Measurements from ENCODE around the gene NDUFA11. TPM values are rescaled to one million over a fixed set of nuclear protein-coding genes. Genes with fewer than 3 reads are reported as not detected.

The NDUFA11 gene
- total RNA-seq, 1 donor from 2014 or later = 590 TPM

- TF ChIP-seq CTCF (IDR thresholded peaks at IDR 0.05; ENCODE audit: borderline replicate concordance) = no peak
- peak; percentile 65 for DNase-seq
- H3K36me3 ChIP-seq = no peaks in the 10 kb centered on the region
- no peaks in the 10 kb centered on the region for H3K27me3 ChIP-seq (ENCODE audit: low read depth)
- no peaks in the 10 kb centered on the region for H3K9me3 ChIP-seq (replicated peaks)
- peak overlapping the region; percentile 84 for H3K27ac ChIP-seq (replicated peaks)
- H3K4me1 ChIP-seq = peaks cover 86% of the 10 kb centered on the region
- intact Hi-C loops (cut with micrococcal nuclease) = no loop called here
- H3K4me3 ChIP-seq = peak overlapping the region; percentile 39
Observed at GRCh38 chr19:5949792-5950305, 46.3 kb upstream of the NDUFA11 start.

- peak overlapping the region; percentile 84 for H3K27ac ChIP-seq (replicated peaks)
- no peak for TF ChIP-seq CTCF (IDR thresholded peaks at IDR 0.05; ENCODE audit: borderline replicate concordance)
- no peak overlapping the region for H3K4me3 ChIP-seq
- no peaks in the 10 kb centered on the region for H3K36me3 ChIP-seq
- intact Hi-C loops (cut with micrococcal nuclease) = no loop called here
- H3K4me1 ChIP-seq = peaks cover 81% of the 10 kb centered on the region
- no peak for DNase-seq
- no peaks in the 10 kb centered on the region for H3K9me3 ChIP-seq (replicated peaks)
- no peaks in the 10 kb centered on the region for H3K27me3 ChIP-seq (ENCODE audit: low read depth)
Observed at GRCh38 chr19:5948752-5949564, 45.4 kb upstream of the NDUFA11 start.

GRCh38 chr19:5947435-5947834, 43.8 kb upstream of the NDUFA11 start:
- Histone ChIP-seq H3K4me3 (peak overlapping the region; percentile 29), H3K27ac (replicated peaks) (peak overlapping the region; percentile 84), H3K27me3 (ENCODE audit: low read depth) (no peaks in the 10 kb centered on the region), H3K9me3 (replicated peaks) (no peaks in the 10 kb centered on the region), H3K36me3 (no peaks in the 10 kb centered on the region), H3K4me1 (peaks cover 80% of the 10 kb centered on the region)
- DNase-seq = peak; percentile 68
- no peak for TF ChIP-seq CTCF (IDR thresholded peaks at IDR 0.05; ENCODE audit: borderline replicate concordance)
- intact Hi-C loops (cut with micrococcal nuclease) = no loop called here

GRCh38 chr19:5943623-5944022, 40.0 kb upstream of the NDUFA11 start:
- no peaks in the 10 kb centered on the region for H3K9me3 ChIP-seq (replicated peaks)
- no peaks in the 10 kb centered on the region for H3K27me3 ChIP-seq (ENCODE audit: low read depth)
- no peak overlapping the region for H3K4me3 ChIP-seq
- intact Hi-C loops (cut with micrococcal nuclease) = no loop called here
- peaks cover 65% of the 10 kb centered on the region for H3K4me1 ChIP-seq
- DNase-seq = no peak
- TF ChIP-seq CTCF (IDR thresholded peaks at IDR 0.05; ENCODE audit: borderline replicate concordance) = no peak
- peaks cover 26% of the 10 kb centered on the region for H3K36me3 ChIP-seq
- peak overlapping the region; percentile 0 for H3K27ac ChIP-seq (replicated peaks)

- Histone ChIP-seq H3K4me3 (no peak overlapping the region), H3K27me3 (ENCODE audit: low read depth) (no peaks in the 10 kb centered on the region), H3K4me1 (peaks cover 59% of the 10 kb centered on the region), H3K36me3 (peaks cover 26% of the 10 kb centered on the region), H3K27ac (replicated peaks) (peak overlapping the region; percentile 0), H3K9me3 (replicated peaks) (no peaks in the 10 kb centered on the region)
- TF ChIP-seq CTCF (IDR thresholded peaks at IDR 0.05; ENCODE audit: borderline replicate concordance) = no peak
- DNase-seq = no peak
- intact Hi-C loops (cut with micrococcal nuclease) = no loop called here
Observed at GRCh38 chr19:5943045-5943444, 39.5 kb upstream of the NDUFA11 start.

Measured in left ventricle myocardium inferior (tissue), 1 donor.